Inflammatory macrophage treated with lipopolysaccharide for 4 hours (primary cell): ENCODE results near the gene OR52E8.

ENCODE experiments used
- DNase-seq: peaks from one replicate; pipeline ENCODE4 v3.0.0-alpha.2; 2020

Gene OR52E8

DNA sequence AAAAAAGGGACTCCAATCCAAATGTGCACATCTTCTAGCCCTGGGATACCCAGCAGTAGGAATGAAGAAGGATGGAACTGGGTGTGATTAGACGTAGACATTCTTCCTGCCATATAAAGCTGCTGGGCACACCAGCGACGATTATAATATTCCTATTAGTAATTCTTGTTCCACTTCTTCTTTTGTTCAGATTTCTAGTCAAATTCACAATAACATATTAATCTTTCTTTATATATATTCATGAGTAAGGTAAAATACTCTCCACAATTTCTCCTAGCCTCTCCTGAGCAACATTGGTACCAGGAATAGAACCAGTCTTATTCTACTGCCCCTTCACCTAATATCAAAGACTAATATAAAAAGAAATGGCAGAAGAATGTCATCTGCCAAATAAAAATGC, at the start of gene OR52E8:
TSS of gene OR52E8 (minus strand) at position 101 of the 400 bp plus-strand sequence. CDS start at position 101, 0 bp downstream.
- DNase-seq, result no peak

DNA sequence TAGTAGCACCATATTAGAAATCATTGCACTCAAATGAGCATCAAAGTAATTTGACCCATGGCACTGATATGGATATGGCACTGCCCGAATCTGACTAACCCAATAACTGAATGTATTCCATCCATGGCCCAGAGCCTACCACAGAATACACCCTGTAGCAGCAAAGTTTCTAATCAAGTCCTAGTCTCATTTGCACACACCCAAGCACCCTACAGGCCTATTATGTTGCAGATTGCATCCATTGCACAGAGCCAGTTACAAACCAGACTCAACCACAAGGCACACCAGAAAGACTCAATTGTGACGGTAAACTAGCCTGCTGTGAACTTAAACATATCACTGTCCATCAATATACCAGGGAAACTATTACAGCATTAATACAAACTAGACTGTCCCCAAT, 42.0 kb upstream of the OR52E8 start:
- no peak for DNase-seq

DNA sequence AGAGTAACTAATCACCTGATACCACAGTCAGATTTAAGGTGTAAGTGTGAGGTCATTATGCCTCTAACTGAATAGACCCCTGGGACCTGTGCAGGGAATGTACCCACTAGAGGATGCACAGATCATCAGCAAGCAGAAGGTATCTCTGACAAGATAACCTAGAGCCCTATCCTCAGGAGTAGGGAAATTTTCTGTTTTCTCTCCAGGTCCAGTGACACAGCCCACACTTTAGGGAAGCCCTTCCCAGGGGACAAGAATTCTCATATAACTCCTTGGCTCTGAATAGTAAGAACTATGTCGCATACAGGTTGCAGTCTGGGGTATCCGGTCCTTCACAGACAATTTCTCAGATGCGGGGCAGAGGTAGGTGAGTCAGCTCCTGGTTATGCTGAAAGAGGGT, 35.4 kb upstream of the OR52E8 start, which contains the start of gene OR52E5:
TSS of gene OR52E5 (plus strand) at position 301 of the 400 bp plus-strand sequence. CDS start 7,569 bp downstream, outside the sequence.
- no peak for DNase-seq

DNA sequence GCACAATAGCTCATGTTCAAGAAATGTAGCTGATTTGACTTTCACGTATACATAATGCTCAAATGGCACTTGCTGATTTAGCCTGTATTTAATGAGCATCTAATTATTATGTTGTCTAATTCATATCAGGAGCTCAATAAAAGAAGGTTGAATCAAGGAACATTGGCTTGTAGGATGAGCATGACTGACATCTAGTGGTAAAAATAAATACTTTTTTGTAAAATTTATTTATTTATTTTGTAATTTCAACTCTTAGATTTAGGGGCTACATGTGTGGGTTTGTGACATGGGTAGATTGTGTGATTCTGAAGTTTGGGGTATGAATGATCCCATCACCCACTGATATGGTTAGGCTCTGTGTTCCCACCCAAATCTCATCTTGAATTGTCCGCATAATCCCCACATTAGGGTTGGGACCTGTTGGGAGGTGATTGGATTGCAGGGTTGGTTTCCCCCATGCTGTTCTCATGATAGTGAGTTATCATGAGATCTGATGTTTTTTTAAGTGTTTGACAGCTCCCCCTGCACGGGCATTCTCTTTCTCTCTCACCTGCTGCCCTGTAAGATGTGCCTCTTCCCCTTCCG, 33.8 kb upstream of the OR52E8 start:
- peak; percentile 28 for DNase-seq

DNA sequence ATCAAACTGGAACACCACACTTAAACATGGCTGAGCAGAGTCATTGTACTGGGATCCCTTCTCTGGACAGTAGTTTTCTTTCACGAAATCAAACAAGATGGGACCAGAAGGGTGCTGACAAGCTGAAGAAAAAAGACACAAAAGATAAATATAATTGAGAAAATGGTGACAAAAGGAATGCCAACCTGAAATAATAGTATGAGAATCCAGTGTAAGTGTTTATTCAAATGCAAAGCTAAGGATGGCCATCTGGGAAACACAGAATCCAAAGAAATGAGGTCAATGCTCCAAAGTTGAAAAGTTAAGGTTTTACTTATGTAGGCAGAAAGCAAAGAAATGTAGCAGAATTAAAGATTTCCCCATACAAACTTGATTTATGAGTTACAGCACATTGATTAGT, 30.2 kb upstream of the OR52E8 start:
- no peak for DNase-seq

DNA sequence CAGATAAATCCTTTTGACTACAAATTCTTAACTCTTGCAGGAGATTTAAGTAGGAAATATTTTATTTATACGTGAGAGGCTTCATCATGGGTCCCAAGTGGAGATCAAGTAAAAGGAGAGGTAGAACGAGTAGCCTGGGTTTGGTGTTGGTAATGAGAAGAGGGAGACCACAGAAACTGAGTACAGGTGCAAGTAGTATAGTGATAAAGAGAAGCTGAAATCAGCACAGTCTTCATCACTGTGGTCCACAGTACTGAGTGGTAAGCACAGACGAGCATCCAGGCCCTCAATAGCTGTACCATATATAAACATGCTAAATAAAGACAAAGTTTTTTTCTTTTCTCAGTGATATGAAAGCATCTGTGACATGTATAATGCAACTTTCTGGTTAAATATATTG, 29.7 kb upstream of the OR52E8 start:
- no peak for DNase-seq

DNA sequence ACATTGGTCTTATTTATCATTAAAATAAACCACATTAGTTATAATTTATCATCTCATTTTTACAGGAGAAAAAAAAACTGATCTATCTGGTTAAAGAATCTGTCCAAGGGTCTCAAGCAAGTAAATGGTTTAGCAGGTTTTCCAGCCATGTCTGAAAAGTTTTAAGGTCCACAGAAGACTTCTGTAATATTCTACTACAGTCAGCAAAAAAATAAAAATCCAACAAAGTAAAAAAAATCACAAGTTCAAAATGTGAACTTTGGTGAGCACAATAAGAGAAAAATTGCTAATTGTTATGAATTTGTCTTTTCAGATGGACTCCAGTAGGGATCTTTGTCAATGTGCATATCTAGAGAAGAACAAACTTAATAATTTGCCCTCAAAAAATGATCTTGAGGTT, 24.3 kb upstream of the OR52E8 start:
- no peak for DNase-seq

DNA sequence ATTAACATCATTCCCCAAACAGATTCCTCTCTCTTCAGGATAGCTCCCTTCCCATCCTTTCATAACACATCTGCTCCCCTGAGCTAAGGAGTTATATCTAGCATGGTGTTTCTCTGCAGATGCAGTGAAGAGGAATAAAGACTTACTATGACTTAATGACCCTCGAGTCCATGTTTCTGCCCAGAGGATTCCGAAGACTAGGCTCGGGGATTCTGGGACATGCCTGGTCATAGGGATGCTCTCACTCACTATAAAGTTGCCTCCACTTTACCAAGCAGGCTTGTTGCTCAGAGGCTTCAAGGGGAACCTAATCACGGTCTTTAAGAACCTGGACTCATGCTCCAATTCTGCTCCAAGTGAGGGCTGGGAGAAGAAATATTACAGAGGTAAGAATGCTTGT, 22.8 kb upstream of the OR52E8 start, which contains the start of gene OR52E4:
TSS of gene OR52E4 (plus strand) at position 301 of the 400 bp plus-strand sequence. CDS start 3,664 bp downstream, outside the sequence.
- DNase-seq, result no peak

DNA sequence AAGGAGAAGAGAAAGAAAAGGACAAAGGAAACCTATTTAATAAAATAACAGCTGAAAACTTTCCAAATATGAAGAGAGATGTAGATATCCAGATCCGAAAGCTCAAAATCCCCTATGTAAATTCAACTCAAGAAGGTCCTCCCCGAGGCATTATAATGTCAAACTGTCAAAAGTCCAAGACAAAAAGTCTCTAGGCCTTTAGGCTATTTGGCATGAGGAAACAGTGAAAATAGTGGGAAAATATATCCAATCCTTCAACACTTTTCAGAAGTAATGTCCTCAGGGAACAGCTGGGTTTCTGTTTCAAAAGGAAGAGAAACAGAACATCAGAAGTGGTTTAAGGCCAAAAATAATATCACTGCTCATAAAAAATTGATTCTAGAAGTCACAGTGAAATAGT, 21.1 kb upstream of the OR52E8 start:
- no peak for DNase-seq

DNA sequence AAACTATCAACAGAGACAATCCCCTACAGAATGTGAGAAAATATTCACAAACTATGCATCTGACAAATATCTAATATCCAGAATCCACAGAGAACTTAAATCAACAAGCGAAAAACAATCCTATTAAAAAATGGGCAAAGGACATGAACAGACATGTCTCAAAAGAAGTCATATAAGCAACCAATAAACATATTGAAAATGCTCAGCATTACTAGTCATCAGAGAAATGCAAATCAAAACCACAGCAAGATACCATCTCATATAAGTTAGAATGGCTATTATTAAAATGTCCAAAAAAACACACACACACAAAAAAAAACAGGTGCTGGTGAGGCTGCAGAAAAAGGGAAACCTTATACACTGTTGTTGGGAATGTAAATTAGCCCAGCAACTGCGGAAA, 8.3 kb upstream of the OR52E8 start:
- no peak for DNase-seq

DNA sequence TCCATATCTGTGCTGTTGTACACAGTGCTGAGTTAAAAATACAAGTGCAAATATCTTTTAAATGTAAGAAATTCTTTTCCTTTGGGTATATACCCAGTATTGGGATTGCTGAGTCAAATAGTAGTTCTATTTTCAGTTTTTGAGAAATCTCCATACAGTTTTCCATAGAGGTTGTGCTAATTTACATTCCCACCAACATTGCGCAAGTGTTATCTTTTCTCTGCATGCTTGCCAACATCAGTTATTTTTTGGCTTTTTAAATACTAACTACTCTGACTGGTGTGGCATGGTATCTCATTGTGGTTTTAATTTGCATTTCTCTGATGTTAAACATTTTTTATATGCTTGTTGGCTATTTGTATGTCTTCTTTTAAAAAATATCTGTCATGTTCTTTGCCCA, 6.5 kb downstream of the OR52E8 start:
- no peak for DNase-seq

DNA sequence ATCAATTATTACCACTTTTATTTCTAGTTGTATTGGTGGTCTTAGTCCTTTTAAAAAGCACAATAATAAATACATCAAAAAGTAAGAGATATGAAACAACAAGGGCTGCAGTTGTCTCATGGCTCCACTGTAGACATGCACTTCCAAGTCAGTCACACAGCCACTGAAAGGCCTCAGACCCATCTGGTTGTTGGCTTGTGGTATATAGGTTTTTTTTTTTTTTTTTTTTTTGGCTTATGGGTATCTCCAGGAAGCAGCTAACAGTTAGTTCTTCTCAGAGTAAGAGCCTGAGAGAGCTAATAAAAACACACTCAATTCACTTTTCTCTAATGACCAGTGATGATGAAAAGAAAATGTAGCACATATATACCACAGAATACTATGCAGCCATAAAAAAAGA, 9.8 kb downstream of the OR52E8 start:
- no peak for DNase-seq

DNA sequence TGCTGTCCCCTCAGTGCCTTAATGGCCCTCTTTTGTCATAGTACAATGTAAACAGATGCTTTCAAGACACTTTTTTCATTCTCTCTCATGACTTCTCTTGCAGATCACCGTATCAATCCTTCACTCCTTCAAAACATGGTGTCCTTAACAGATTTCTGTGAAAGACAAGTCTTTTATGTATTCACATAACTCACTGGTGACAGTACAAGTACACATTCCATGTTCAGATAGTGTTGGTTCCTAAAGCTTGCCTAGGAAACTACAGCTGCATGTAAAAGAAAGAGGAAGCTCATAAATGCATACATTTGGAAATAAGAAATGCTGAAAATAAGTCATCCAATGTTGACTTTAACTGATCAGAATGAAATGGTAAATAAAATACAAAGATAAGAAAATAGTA, 10.8 kb downstream of the OR52E8 start:
- DNase-seq, result no peak

DNA sequence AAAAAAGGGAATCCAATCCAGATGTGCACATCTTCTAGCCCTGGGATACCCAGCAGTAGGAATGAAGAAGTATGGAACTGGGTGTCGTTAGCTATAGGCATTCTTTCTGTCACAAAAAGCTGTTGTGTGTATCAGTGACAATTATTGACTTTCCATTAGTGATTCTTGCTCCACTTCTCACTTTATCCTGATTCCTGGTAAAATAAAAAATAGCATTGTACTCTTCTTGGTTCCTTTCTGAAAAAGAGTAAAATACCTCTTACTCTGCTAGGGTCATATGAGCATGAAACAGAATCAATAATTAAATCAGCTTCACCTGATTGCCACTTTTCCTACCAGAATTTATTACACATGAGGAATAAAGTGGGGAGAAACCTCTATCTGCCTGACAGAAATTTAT, 15.7 kb downstream of the OR52E8 start, which contains the start of gene OR52E6:
TSS of gene OR52E6 (minus strand) at position 101 of the 400 bp plus-strand sequence. CDS start at position 101, 0 bp downstream.
- no peak for DNase-seq

DNA sequence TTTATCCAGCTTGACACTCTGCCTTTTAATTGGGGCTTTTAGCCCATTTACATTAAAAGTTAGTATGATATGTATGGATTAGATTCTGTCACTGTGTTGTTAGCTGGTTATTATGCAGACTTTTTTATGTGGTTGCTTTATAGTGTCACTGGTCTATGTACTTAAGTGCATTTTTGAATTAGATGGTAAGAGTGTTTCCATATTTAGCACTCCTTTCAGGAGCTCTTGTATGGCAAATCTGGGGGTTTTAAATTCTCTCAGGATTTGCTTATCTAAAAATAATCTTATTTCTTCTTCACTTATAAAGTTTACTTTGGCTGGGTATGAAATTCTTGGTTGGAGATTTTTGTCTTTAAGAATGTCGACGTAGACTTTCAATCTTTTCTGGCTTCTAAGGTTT, 19.8 kb downstream of the OR52E8 start:
- no peak for DNase-seq

DNA sequence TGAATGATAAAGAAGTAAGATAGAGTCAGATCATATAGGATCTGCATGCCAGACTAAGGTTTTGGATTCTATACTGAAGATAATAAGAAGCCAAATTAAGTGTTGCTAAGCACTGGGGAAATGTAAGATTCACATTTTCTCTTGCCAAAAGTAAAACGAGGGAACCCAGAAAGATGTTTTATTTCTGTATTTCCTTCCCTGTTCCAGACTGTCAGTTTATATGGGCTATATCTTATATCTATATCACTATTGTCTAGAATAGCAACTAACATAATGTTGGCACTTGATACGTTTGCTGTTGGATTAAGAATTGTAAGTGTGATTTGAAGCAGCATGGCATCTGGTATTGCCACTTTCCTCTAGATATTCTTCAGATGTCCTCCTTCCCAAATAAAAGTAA, 24.0 kb downstream of the OR52E8 start:
- DNase-seq, result no peak

DNA sequence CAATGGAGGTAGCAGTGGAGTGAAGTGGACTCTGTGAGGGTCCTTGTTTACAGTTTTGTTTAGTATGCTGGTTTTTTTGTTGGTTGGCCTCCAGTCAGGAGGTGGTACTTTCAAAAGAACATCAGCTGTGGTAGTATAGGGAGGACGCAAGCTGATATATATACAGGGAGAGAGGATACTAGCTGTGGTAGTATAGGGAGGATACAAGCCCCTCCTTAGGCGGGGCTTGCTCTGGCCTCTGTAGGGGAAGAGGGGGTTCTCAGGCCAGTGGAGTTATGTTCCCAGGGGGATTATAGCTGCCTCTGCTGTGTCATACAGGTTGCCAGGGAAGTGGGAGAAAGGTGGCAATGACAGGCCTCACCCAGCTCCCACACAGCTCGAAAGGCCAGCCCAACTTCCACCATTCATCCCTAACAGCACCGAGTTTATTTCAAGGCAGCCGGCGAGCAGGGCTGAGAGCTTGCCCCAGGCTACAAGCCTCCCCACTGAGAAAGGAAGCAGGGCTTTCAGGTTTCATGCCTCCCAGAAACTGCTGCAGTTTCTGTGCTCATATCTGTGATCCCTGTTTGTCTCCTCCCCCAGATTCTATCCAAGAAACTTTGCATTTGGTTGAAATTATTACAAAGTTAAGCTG, 26.2 kb downstream of the OR52E8 start:
- DNase-seq, result no peak

DNA sequence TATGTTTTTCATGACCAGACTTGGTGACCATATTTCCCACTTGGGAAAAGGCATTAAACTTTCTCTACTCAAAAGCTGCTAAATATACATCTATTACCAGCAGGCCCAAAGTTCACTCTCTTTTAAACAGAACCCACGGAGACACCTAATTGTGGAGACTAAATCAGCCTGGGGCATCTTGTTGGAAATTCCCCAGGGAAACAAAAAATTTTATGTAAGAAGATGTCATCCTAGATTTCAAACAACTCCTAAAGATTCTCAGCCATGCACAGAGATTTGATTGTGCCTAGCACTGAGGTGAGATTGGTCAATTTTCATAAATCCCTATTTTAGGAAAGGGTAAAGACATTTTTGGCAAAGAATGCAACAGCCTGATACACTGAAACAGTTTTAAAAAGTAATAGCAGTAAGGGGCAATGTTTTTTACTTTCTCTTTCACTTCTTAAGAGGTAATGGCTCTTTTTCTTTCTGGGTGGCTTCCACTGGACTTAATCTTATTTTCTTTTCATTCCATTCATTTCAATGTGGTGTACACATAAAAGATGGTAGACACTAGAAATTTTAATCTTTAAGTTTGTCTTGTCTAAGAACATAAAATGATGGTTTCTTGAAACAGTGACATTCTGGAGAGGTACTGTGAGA, 39.1 kb downstream of the OR52E8 start:
- peak; percentile 32 for DNase-seq

DNA sequence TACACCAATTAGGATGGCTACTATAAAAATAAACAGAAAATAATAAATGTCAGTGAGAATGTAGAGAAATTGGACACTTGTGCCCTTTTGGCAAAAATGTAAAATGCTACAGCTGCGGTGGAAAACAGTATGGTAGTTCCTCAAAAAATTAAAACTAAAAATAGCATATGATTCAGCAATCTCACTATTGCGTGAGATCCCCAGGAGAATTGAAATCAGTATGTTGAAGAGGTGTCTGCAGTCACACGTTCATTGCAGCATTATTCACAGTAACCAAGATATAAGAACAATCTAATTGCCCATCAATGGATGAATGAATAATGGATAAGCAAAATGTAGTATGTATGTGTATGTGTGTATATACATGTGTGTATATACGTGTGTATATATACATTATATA, 42.0 kb downstream of the OR52E8 start:
- peak; percentile 82 for DNase-seq

DNA sequence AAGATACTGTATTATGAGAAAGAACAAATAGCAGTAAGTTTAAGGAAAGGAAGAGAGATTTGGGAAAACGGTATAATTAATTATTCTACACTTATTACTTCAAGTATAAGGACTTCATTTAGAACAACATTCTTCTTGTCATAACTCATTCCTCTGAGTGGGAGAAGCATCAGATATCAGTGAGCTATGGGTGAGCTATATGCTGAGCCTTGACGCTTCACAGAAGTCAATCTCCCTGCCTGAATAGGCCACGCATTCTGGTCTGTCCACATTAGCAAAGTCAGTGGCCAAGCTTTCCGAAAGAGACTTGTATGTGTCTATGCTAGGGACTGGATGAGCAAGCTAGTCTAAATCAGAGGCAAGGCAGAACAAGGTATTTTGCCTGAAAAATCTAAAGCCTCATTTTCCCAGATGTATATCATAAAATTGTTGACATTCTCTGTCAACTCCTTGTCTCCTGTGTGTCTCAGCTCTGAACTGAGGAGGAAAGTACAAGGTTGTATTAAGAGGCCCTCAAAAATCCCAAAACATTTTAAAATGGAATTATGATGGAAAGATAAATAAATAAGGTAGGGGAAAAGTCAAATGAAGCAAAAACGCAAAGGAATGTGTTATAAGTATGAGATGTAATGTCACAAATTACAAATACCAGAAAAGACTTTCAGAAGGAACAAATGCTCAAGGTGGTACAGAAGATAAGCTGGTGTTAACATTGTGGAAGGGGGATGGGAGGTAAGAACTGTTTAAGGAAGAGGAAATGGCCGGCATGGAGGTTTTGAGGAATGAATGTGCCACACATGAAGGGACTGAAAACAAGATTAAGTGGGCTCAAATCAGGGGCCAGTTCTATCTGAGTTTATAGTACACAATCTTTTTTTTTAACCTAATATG, 47.3 kb downstream of the OR52E8 start:
- no peak for DNase-seq

DNA sequence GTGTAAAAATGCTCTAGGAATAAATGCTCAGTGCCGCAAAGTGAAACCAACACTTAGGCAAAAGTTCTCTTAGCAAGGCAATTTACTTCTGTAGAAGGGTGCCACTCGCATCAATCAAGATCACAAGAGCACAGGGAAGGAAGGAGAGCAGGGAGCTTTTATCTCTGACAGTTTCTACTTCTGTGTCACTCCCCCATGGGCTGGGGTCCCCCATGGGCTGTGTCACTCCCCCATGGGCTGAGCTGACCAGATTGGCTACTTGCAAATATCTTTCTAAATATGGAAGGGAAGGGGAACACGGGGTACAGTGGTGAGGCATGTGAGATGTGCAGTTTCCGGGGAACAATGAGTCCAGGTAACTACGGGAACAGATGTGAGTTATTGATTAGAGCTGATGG, 48.4 kb downstream of the OR52E8 start:
- DNase-seq, result peak; percentile 29

DNA sequence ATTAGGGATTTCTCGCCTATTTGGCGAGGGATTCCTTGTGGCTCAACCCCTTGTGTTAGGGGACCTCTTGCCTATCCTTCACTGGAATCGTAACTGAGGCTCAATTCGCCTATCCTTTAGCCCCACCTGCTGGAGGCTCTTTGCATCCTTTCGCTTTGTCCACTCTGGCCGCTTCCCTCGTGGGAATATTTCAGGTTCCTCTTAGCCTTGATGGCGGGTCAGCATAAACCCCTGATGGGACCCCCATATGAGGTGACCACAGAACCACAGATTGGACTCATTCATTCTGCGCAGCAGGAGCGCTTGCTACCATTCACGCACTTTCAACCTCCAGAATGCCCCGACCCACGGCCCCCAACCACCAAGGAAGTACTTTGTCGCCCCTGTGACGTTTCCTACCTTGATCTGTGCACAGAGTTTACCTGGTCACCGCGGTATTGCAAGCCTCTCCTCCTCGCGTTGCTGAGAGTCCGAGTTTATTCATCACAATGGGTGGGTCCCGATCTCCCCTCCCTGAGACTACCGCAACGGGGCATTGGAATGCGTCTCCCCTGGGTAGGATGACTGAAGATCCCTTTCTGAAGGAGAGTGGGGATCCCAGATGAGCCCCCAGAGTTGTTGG, 48.9 kb downstream of the OR52E8 start, which contains the start of gene OR52N2:
TSS of gene OR52N2 (plus strand) at position 425 of the 622 bp plus-strand sequence. CDS start 11,412 bp downstream, outside the sequence.
- DNase-seq, result peak; percentile 76
